ENCODE results near the gene AKT1S1. TPM values are rescaled to one million over a fixed set of nuclear protein-coding genes. Genes with fewer than 3 reads are reported as not detected.

AKT1S1 gene
- polyA plus RNA-seq, 1 experiment, result 42.0 TPM

DNA sequence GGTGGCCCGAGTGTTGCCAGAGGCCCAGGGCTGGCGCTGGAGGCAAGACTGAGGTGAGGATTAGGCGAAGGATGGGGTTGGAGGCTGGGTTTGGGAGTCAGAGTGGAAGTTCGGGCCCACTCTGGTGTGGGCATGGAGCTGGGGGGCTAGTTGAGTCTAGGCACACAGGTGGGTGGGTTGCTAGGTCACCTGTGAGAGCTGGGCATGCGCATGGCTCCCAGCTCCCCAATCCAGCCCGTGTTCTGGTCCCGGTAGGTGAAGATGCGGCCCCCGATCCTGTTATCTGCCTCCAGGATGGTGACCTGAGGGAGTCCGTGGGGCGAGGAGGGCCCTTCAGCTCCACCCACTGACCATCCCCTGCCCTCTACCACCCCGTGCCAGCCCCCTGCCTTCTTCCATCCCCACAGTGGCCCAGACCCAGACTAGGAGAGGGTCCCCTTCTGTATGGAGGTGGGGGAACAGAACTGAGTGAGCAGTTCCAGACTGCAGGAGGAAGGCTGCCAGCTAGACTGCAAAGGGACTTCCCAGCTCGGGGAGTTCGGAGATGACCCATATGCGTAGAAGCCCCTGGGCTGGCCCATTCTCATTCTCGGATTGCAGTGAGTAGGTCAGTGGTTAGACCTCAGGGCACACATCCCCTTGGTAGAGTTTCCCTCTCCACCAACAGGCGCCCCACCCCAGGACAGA, 17.9 kb upstream of the AKT1S1 start:
- POLR2A ChIA-PET, result no interaction called here
- CTCF ChIA-PET, result no interaction called here

DNA sequence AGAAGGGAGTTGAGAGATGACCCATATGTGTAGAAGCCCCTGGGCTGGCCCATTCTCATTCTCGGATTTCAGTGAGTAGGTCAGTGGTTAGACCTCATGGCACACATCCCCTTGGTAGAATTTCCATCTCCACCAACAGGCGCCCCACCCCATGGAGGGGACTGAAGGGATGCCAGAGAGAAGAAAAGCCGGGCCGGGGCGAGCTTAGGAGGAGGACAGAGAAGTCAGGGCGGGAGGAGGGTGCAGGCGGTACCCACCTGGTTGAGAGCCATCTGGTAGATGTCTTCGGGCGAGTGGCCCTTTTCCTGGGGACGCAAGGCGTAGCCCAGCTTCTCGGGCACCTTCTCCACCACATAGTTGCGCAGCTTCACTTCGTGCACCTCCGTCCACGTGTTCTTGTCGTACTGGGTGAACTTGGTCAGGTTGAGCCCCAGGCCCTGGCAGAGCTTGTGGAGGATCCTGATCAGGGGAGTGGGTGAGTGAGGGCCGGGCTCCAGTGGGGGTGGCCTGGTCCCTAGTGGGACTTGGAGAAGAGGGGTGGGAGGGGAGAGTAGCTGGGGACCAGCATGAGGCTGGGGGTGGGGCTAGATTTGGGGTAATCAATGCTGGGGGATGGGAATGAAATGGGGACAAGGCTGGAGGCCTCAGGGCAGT, 17.0 kb upstream of the AKT1S1 start:
- no peak for DNase-seq (ENCODE audit: low read depth)
- TF ChIP-seq, protein P1, sequence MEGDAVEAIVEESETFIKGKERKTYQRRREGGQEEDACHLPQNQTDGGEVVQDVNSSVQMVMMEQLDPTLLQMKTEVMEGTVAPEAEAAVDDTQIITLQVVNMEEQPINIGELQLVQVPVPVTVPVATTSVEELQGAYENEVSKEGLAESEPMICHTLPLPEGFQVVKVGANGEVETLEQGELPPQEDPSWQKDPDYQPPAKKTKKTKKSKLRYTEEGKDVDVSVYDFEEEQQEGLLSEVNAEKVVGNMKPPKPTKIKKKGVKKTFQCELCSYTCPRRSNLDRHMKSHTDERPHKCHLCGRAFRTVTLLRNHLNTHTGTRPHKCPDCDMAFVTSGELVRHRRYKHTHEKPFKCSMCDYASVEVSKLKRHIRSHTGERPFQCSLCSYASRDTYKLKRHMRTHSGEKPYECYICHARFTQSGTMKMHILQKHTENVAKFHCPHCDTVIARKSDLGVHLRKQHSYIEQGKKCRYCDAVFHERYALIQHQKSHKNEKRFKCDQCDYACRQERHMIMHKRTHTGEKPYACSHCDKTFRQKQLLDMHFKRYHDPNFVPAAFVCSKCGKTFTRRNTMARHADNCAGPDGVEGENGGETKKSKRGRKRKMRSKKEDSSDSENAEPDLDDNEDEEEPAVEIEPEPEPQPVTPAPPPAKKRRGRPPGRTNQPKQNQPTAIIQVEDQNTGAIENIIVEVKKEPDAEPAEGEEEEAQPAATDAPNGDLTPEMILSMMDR (IDR thresholded peaks at IDR 0.05; ENCODE audit: insufficient read depth, low read depth, low read length), result no peak
- ChIA-PET CTCF (no interaction called here), POLR2A (no interaction called here)
- H3K27me3 ChIP-seq (ENCODE audit: control insufficient read depth, insufficient read depth, low read length), result no peaks in the 10 kb centered on the region; the same call in 1 of the 2 replicates
- no peaks in the 10 kb centered on the region for H3K36me3 ChIP-seq (ENCODE audit: control insufficient read depth, insufficient read depth, low read length)
- no peak overlapping the region for H3K4me3 ChIP-seq (ENCODE audit: low read depth, low read length)

More for the DNA sequence above, 17.9 kb upstream of the AKT1S1 start:
- TF ChIP-seq, protein P1 (IDR thresholded peaks at IDR 0.05; ENCODE audit: insufficient read depth, low read depth, low read length), result no peak
- Histone ChIP-seq H3K27me3 (ENCODE audit: control insufficient read depth, insufficient read depth, low read length) (no peaks in the 10 kb centered on the region; the same call in 1 of the 2 replicates), H3K4me3 (ENCODE audit: low read depth, low read length) (no peak overlapping the region), H3K36me3 (ENCODE audit: control insufficient read depth, insufficient read depth, low read length) (no peaks in the 10 kb centered on the region)
- no peak for DNase-seq (ENCODE audit: low read depth)

DNA sequence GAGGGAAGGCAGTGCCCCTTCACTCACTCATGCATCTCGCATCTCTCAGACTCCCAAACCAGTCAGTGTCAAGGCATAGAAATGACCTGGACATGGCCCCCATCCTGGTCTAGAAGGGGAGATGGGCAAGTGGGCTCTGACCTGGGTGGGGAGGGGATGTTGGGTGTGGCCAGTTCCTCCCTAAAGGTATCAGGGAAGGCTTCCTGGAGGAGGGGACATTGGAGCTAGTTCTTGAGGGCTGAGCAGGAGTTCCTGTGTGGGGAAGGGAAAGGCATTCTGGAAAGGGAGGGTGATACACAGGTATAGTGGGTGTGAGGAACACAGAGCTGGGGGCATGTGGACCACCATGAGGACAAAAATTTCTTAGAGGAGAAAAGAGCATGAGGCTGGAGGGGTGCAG, 15.6 kb upstream of the AKT1S1 start:
- CTCF ChIA-PET, result no interaction called here
- POLR2A ChIA-PET, result no interaction called here
- Histone ChIP-seq H3K36me3 (ENCODE audit: control insufficient read depth, insufficient read depth, low read length) (no peaks in the 10 kb centered on the region), H3K27me3 (ENCODE audit: control insufficient read depth, insufficient read depth, low read length) (no peaks in the 10 kb centered on the region; the same call in 1 of the 2 replicates), H3K4me3 (ENCODE audit: low read depth, low read length) (no peak overlapping the region)
- no peak for DNase-seq (ENCODE audit: low read depth)
- TF ChIP-seq, protein P1 (IDR thresholded peaks at IDR 0.05; ENCODE audit: insufficient read depth, low read depth, low read length), result no peak

DNA sequence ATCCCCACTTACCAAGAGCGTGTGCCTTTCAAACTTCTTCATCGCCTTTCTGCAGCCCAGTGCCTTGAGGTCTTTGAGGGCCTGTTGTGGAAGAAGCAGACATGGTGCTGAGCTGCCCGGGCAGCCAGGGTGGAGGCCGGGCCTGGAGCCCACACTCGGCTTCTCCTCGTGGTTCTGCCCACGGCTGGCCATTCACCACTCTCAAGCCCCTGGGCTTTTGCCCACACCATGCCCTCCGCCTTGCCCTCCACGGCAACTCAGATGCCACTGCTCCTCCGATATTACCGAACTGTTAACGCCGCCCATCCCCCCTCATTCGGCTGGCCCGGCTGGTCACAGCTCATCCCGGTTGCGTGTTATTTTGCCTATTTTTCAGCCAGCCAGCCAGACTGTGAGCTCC, 14.2 kb upstream of the AKT1S1 start:
- Histone ChIP-seq H3K4me3 (ENCODE audit: low read depth, low read length) (no peak overlapping the region), H3K27me3 (ENCODE audit: control insufficient read depth, insufficient read depth, low read length) (no peaks in the 10 kb centered on the region; the same call in 1 of the 2 replicates), H3K36me3 (ENCODE audit: control insufficient read depth, insufficient read depth, low read length) (no peaks in the 10 kb centered on the region)
- POLR2A ChIA-PET, result no interaction called here
- TF ChIP-seq, protein P1 (IDR thresholded peaks at IDR 0.05; ENCODE audit: insufficient read depth, low read depth, low read length), result no peak
- CTCF ChIA-PET, result interaction anchor here (0.6 to 2.5 kb wide), 3 partner anchors 10 to 75 kb away, joined by 3 to 7 read pairs (median 4); no protein-coding TSS in a partner anchor
- no peak for DNase-seq (ENCODE audit: low read depth)
